ENCODE results near the gene TRAM2.

TRAM2 gene

DNA sequence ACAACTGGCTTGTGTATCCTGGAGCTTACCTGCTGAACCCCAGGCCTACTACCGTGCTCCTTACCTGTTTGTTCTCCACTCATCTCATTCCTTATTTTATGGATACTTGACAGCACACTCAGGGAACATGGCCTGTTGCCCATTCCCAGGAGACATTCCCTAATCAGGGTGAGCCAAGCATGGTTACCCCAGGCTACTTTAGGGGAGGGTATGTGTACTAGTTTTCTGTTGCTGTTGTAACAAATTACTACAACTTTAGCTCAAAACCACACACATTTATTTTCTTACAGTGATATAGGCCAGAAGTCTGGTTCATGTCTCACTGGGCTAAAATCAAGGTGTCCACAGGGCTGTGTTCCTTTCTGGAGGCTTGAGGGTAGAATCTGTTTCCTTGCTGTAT lies 15.0 kb upstream of the TRAM2 start:
- Histone ChIP-seq H3K36me3 (ENCODE audit: control insufficient read depth in 1 of 2, insufficient read depth in 2 of 2, low read length in 2 of 2) (no peaks in the 10 kb centered on the region), H3K27me3 (ENCODE audit: low read depth, low read length) (no peaks in the 10 kb centered on the region), H3K4me3 (ENCODE audit: low read depth in 1 of 2, low read length in 2 of 2) (no peak overlapping the region), H3K4me1 (ENCODE audit: control insufficient read depth in 1 of 2, insufficient read depth in 2 of 2, low read length in 2 of 2) (peaks cover 8 to 20% of the 10 kb centered on the region in 2 donors), H3K9me3 (ENCODE audit: control insufficient read depth in 1 of 2, low read length in 2 of 2) (no peaks in the 10 kb centered on the region), H3K27ac (ENCODE audit: low read length) (no peak overlapping the region)

DNA sequence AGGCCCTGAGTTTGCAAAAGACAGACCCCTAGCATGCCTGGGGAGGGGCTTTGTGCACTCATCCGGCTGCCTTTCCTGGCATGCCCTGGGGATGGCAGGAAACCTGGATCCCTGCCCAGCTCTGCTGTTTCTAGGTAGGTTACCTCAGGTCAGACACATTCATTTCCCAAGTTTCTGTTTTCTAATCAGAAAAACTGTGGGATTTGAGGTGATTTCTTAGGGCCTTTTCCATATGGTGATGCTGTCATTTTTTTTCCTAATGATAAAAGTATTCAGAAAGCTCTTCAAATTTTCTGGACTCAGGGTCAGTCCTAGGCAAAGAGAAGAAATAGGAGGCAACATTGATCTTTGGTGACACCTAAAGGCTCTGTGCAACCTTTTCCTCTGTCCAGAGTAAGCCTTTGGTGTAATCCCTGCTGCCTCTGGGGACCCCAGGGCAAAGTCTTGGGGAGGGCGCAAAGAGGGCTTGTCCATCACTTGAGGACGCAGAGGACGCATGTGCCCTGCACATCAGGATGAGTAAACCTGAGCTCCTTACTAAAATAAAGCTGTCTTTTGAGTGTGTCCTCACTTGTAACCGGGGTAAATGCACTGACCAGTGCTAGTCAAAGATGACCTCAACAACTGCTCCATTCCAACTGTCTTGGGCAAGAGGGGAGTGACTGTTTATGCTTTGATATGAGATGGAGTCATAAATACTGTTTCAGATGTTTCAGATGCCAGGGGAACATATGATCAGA lies 13.5 kb upstream of the TRAM2 start:
- Histone ChIP-seq H3K4me3 (ENCODE audit: low read depth in 1 of 2, low read length in 2 of 2) (no peak overlapping the region), H3K27me3 (ENCODE audit: low read depth, low read length) (no peaks in the 10 kb centered on the region), H3K4me1 (ENCODE audit: control insufficient read depth in 1 of 2, insufficient read depth in 2 of 2, low read length in 2 of 2) (peaks cover 8 to 12% of the 10 kb centered on the region in 2 donors), H3K27ac (ENCODE audit: low read length) (no peak overlapping the region), H3K9me3 (ENCODE audit: control insufficient read depth in 1 of 2, low read length in 2 of 2) (no peaks in the 10 kb centered on the region), H3K36me3 (ENCODE audit: control insufficient read depth in 1 of 2, insufficient read depth in 2 of 2, low read length in 2 of 2) (no peaks in the 10 kb centered on the region)

DNA sequence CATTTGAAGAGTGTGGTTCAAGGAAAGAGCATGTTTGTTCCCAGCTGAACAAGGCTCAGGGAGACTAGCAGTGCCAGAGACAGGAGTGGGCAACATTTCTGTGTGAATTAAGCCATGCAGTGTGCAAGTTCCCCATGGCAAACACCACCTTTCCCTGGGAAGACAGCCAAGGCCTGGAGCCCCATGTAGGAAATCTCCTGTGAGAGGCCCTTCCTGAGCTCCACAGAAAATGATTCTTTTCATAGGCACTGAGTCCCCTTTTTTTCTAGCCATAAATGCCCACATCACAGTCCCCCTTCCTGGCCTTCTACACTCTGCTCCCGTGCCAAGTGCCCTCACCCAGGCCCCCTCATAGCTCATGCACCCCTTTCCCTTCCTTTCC lies 11.8 kb upstream of the TRAM2 start:
- H3K4me1 ChIP-seq (ENCODE audit: control insufficient read depth in 1 of 2, insufficient read depth in 2 of 2, low read length in 2 of 2): no peaks in the 10 kb centered on the region
- H3K4me3 ChIP-seq (ENCODE audit: low read depth in 1 of 2, low read length in 2 of 2): no peak overlapping the region
- no peaks in the 10 kb centered on the region for H3K9me3 ChIP-seq (ENCODE audit: control insufficient read depth in 1 of 2, low read length in 2 of 2)
- no peak overlapping the region for H3K27ac ChIP-seq (ENCODE audit: low read length)
- H3K27me3 ChIP-seq (ENCODE audit: low read depth, low read length): no peaks in the 10 kb centered on the region
- H3K36me3 ChIP-seq (ENCODE audit: control insufficient read depth in 1 of 2, insufficient read depth in 2 of 2, low read length in 2 of 2): no peaks in the 10 kb centered on the region

DNA sequence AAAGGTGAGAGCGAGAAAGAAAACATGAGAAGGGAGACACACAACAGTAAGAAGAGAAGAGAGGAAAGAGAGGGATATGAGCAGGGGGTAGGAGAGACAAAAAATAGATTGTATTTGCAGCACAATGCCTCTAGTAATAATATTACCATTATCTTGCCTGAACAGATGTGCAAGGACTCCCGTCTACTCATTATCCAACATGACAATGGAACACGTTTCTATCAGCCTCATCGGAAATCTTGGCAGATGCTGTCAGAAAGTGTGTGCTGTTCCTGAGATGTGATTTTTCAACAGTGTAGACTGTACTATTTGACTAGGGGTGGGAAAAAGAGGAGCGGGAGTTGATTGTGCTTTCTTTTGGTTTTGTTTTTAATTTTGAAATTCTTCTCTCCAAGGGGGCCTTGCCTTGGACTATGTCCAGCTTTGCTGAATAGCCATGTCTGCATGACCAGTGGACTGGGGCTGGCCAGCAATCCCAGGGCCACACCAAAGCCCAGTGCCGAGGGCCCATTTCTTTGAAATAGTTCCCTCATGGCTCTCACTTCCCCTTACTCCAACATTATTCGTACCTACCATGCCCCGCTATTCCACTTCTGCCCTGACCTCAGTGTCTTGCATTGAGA lies 11.3 kb upstream of the TRAM2 start:
- Histone ChIP-seq H3K27me3 (ENCODE audit: low read depth, low read length) (no peaks in the 10 kb centered on the region), H3K27ac (ENCODE audit: low read length) (no peak overlapping the region), H3K9me3 (ENCODE audit: control insufficient read depth in 1 of 2, low read length in 2 of 2) (no peaks in the 10 kb centered on the region), H3K4me3 (ENCODE audit: low read depth in 1 of 2, low read length in 2 of 2) (no peak overlapping the region), H3K36me3 (ENCODE audit: control insufficient read depth in 1 of 2, insufficient read depth in 2 of 2, low read length in 2 of 2) (no peaks in the 10 kb centered on the region), H3K4me1 (ENCODE audit: control insufficient read depth in 1 of 2, insufficient read depth in 2 of 2, low read length in 2 of 2) (no peaks in the 10 kb centered on the region)

DNA sequence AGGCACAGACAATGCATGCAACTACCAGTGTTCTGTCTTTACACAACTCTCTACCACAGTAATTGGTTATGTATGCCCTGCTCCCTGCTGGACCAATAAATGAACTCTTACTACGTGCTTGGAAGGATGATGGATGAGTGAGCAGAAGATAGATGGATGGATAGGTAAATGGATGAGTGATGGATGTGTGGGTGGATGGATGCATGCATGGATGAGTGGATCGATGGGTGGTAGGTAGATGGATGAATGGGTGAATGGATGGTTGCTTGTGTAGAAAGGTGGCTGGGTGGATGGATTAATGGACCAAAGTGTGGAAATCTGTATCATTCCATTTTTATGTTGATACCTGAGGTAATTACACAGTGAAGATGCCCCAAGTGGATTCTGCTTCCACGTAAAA lies 10.1 kb upstream of the TRAM2 start:
- Histone ChIP-seq H3K36me3 (ENCODE audit: control insufficient read depth in 1 of 2, insufficient read depth in 2 of 2, low read length in 2 of 2) (peaks cover 0 to 6% of the 10 kb centered on the region in 2 donors), H3K27ac (ENCODE audit: low read length) (no peak overlapping the region), H3K9me3 (ENCODE audit: control insufficient read depth in 1 of 2, low read length in 2 of 2) (no peaks in the 10 kb centered on the region), H3K4me1 (ENCODE audit: control insufficient read depth in 1 of 2, insufficient read depth in 2 of 2, low read length in 2 of 2) (no peaks in the 10 kb centered on the region), H3K27me3 (ENCODE audit: low read depth, low read length) (no peaks in the 10 kb centered on the region), H3K4me3 (ENCODE audit: low read depth in 1 of 2, low read length in 2 of 2) (no peak overlapping the region)

DNA sequence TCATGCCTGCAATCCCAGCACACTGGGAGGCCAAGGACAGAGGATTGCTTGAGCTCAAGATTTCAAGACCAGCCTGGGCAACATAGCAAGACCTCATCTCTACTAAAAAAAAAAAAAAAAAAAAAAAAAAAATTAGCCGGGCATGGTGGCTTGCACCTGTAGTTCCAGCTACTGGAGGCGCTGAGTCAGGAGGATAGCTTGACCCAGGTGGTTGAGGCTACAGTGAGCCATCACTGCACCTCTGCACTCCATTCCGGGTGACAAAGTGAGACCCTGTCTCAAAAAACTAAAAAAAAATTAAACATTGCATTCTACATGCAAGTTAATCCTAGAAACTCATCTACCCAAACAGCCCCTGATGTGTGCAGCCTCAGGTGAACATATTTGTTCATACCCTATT lies 7.3 kb upstream of the TRAM2 start:
- no peaks in the 10 kb centered on the region for H3K9me3 ChIP-seq (ENCODE audit: control insufficient read depth in 1 of 2, low read length in 2 of 2)
- no peak overlapping the region for H3K27ac ChIP-seq (ENCODE audit: low read length)
- H3K4me1 ChIP-seq (ENCODE audit: control insufficient read depth in 1 of 2, insufficient read depth in 2 of 2, low read length in 2 of 2): no peaks in the 10 kb centered on the region

DNA sequence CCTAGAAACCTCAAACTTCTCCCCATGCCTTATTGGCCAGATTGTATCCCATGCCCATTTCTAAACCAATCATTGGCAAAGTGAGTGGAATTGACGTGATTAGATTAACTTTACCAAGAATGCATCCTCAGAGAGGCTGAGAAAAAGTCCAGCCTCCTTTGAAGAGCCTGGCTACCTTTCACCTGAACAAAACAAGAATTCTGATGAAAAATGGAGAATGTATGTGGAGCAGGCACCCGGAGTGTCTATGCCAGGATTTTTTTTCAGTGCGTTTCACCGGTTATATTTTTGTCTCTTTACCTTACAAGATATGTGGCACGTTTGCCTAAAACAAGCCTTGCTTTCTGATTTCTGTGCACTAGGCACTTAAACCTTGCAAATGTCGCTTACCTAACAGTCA lies 6.1 kb upstream of the TRAM2 start:
- H3K27ac ChIP-seq (ENCODE audit: low read length): no peak overlapping the region
- H3K9me3 ChIP-seq (ENCODE audit: control insufficient read depth in 1 of 2, low read length in 2 of 2): no peaks in the 10 kb centered on the region
- no peaks in the 10 kb centered on the region for H3K4me1 ChIP-seq (ENCODE audit: control insufficient read depth in 1 of 2, insufficient read depth in 2 of 2, low read length in 2 of 2)
- no peak overlapping the region for H3K4me3 ChIP-seq (ENCODE audit: low read depth in 1 of 2, low read length in 2 of 2)
- no peaks in the 10 kb centered on the region for H3K27me3 ChIP-seq (ENCODE audit: low read depth, low read length)
- H3K36me3 ChIP-seq (ENCODE audit: control insufficient read depth in 1 of 2, insufficient read depth in 2 of 2, low read length in 2 of 2): peaks cover 0 to 12% of the 10 kb centered on the region in 2 donors

More for the DNA sequence above, 7.3 kb upstream of the TRAM2 start:
- H3K4me3 ChIP-seq (ENCODE audit: low read depth in 1 of 2, low read length in 2 of 2): no peak overlapping the region
- H3K27me3 ChIP-seq (ENCODE audit: low read depth, low read length): no peaks in the 10 kb centered on the region
- peaks cover 0 to 12% of the 10 kb centered on the region in 2 donors for H3K36me3 ChIP-seq (ENCODE audit: control insufficient read depth in 1 of 2, insufficient read depth in 2 of 2, low read length in 2 of 2)

DNA sequence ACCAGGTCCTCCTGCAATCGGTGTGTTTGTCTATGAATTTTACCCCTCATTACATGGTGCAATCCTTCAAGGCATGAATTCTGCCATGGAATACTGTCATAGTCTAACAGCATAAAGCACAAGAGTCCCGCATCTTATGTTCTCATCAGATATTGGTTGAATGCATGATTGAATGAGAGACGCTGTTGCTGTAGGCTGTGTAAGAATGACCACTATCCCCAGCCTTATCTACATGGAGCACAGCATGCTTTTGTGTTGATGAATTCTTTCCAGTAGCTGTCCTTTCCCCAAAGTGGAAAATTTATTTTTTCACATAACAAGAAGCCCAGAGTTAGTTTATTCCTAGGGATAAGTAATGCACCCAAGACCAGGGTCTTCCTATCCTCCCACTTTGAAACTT lies 5.6 kb upstream of the TRAM2 start:
- H3K9me3 ChIP-seq (ENCODE audit: control insufficient read depth in 1 of 2, low read length in 2 of 2): no peaks in the 10 kb centered on the region
- H3K36me3 ChIP-seq (ENCODE audit: control insufficient read depth in 1 of 2, insufficient read depth in 2 of 2, low read length in 2 of 2): peaks cover 0 to 12% of the 10 kb centered on the region in 2 donors
- H3K4me1 ChIP-seq (ENCODE audit: control insufficient read depth in 1 of 2, insufficient read depth in 2 of 2, low read length in 2 of 2): no peaks in the 10 kb centered on the region
- no peak overlapping the region for H3K4me3 ChIP-seq (ENCODE audit: low read depth in 1 of 2, low read length in 2 of 2)
- H3K27me3 ChIP-seq (ENCODE audit: low read depth, low read length): no peaks in the 10 kb centered on the region
- H3K27ac ChIP-seq (ENCODE audit: low read length): no peak overlapping the region

DNA sequence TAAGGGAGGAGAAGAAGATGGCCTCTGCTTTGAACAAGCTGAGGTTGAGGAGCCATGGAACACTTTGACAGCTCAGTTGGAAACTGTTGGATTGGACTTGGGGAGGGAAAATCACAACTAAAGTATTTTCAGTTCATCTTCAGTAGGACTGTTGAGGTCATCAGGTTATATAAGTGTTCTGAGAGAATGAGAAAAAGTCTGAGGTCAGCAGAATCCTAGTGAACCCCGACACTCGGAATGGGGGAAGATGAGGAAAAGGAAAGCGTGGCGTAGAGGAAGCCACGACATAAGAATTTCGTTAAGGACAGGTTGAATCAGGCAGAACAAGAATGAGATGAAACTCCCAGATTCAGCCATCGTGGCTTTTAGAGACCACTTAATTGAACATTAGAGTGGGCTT lies 4.0 kb upstream of the TRAM2 start:
- H3K36me3 ChIP-seq (ENCODE audit: control insufficient read depth in 1 of 2, insufficient read depth in 2 of 2, low read length in 2 of 2): peaks cover 0 to 14% of the 10 kb centered on the region in 2 donors
- no peak overlapping the region for H3K27ac ChIP-seq (ENCODE audit: low read length)
- H3K4me1 ChIP-seq (ENCODE audit: control insufficient read depth in 1 of 2, insufficient read depth in 2 of 2, low read length in 2 of 2): peaks cover 2 to 6% of the 10 kb centered on the region in 2 donors
- no peaks in the 10 kb centered on the region for H3K9me3 ChIP-seq (ENCODE audit: control insufficient read depth in 1 of 2, low read length in 2 of 2)
- no peaks in the 10 kb centered on the region for H3K27me3 ChIP-seq (ENCODE audit: low read depth, low read length)
- no peak overlapping the region for H3K4me3 ChIP-seq (ENCODE audit: low read depth in 1 of 2, low read length in 2 of 2)

DNA sequence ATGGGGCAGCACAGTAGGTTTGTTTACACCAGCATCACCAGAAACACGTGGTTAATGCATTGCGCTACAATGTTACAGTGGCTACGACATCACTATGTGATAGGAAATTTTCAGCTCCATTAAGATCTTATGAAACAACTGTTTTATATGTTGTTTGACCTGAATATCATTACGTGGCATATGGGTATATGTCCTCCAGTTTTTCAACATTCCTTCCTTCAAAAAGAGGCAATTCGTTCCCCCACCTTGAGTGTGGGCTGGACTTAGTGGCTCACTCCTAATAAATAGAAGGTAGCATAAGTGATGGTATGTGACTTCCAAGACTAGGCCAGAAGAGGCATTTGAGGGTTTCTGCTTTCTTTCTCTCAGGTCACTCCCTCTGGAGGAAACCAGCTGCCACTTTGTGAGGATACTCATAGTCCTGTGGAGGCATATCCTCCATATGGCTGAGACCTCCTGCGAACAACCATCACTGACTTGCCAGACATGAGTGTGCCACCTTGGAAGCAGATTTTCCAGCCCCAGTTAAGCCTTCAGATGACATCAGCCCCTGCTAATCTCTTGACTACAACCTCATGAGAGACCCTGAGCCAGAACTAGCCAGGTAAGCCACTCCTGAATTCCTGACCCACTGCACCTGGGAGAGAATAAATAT lies 2.3 kb upstream of the TRAM2 start:
- H3K4me1 ChIP-seq (ENCODE audit: control insufficient read depth in 1 of 2, insufficient read depth in 2 of 2, low read length in 2 of 2): peaks cover 16 to 23% of the 10 kb centered on the region in 2 donors
- H3K27me3 ChIP-seq (ENCODE audit: low read depth, low read length): no peaks in the 10 kb centered on the region
- H3K9me3 ChIP-seq (ENCODE audit: control insufficient read depth in 1 of 2, low read length in 2 of 2): no peaks in the 10 kb centered on the region
- H3K36me3 ChIP-seq (ENCODE audit: control insufficient read depth in 1 of 2, insufficient read depth in 2 of 2, low read length in 2 of 2): peaks cover 0 to 17% of the 10 kb centered on the region in 2 donors
- H3K27ac ChIP-seq (ENCODE audit: low read length): no peak overlapping the region
- no peak overlapping the region for H3K4me3 ChIP-seq (ENCODE audit: low read depth in 1 of 2, low read length in 2 of 2)

DNA sequence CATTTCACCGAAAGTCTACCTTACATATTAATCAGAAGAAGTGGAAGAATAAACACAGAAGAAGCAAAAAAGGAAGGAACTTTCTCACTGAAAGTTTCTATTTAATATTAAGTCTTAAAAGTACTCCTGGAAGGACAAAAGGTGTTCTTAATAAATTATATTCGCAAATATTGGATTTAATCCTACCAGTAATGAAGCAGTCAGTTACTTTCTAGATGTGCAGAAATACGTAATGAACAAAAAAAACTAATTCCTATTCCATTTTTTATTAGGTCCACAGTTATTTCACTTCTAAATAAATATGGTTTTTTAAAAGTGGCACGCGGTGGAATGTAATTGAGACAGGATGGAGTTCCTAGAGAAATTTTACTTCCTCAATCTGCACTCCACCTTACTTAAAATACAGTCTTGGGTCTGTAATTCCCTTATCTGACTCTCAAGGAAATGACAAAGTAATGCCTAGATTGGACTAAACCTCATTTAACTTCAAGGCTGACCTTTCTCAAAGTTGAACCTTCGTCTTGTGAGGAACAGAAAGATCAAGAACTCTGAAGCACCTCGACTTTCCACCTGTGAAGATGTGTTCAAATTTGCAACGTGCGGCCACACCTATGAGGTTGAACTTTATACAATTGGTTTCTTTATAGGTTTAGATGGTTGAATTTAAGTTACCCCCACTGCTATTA lies 1.1 kb upstream of the TRAM2 start:
- peak overlapping the region; percentile 95 for H3K27ac ChIP-seq (ENCODE audit: low read length)
- no peaks in the 10 kb centered on the region for H3K27me3 ChIP-seq (ENCODE audit: low read depth, low read length)
- peak overlapping the region; percentile 90 to 91 for H3K4me3 ChIP-seq (ENCODE audit: low read depth in 1 of 2, low read length in 2 of 2)
- peaks cover 26 to 35% of the 10 kb centered on the region in 2 donors for H3K4me1 ChIP-seq (ENCODE audit: control insufficient read depth in 1 of 2, insufficient read depth in 2 of 2, low read length in 2 of 2)
- no peaks in the 10 kb centered on the region for H3K9me3 ChIP-seq (ENCODE audit: control insufficient read depth in 1 of 2, low read length in 2 of 2)
- peaks cover 0 to 16% of the 10 kb centered on the region in 2 donors for H3K36me3 ChIP-seq (ENCODE audit: control insufficient read depth in 1 of 2, insufficient read depth in 2 of 2, low read length in 2 of 2)
